Right atrium auricular region (tissue), 2 donors: ENCODE data around the gene SLC26A8. TPM values are rescaled to one million over a fixed set of nuclear protein-coding genes. Genes with fewer than 3 reads are reported as not detected.
"Not testable (repeated sequence)": the region's sequence is repeated elsewhere in the genome, so short reads cannot be mapped to it uniquely, and the experiment has no call there.

Experiments used
- DNase-seq: peaks from one replicate; pipeline ENCODE4 v3.0.0-alpha.2; 2019; ENCODE audit warnings: low spot score
- H3K27ac ChIP-seq, 2 donors: fragments of 200-600 bp; sonication (generic); 1 replicate in 1 of 2; 2 replicates in 1 of 2; pipeline ENCODE4 v1.5.1; 2016 to 2019
- H3K27me3 ChIP-seq, 2 donors: fragments of 200-600 bp; sonication (generic); one replicate each; pipeline versions ENCODE4 v1.5.1 to v1.6.0; 2017 to 2019
- H3K36me3 ChIP-seq: fragments of 200-600 bp; sonication (generic); one replicate; pipeline ENCODE4 v1.5.1; 2016
- H3K4me1 ChIP-seq, 2 donors: fragments of 200-600 bp; sonication (generic); one replicate each; pipeline versions ENCODE4 v1.5.1 to v1.6.0; 2017 to 2019
- H3K4me3 ChIP-seq, 2 donors: fragments of 200-600 bp; sonication (generic); 1 replicate in 1 of 2; 2 replicates in 1 of 2; pipeline ENCODE4 v1.5.1; 2017 to 2019; ENCODE audit warnings: mild to moderate bottlenecking in 1 of 2, moderate library complexity in 1 of 2
- H3K9me3 ChIP-seq, 2 donors: fragments of 200-600 bp; sonication (generic); one replicate each; pipeline ENCODE4 v1.5.1; 2019
- total RNA-seq, 2 donors: library from RNA; depleted of rRNA; stranded (reverse); fragments of >200 nt; gene quantifications; one replicate each; pipeline ENCODE4 v1.1.0, GENCODE V29; 2016
- TF ChIP-seq, protein P1 (sequence below), 2 donors: fragments of 200-600 bp; sonication (generic); IDR thresholded peaks; one replicate each; pipeline ENCODE4 v1.5.1; 2019; ENCODE audit warnings: antibody characterized with exemption in 2 of 2

Gene SLC26A8
- total RNA-seq, 2 donors from 2014 or later = not detected

GRCh38 chr6:35911871-35912653 lies 112.4 kb downstream of the SLC26A8 start:
- H3K27ac ChIP-seq = no peak overlapping the region
- no peaks in the 10 kb centered on the region for H3K4me1 ChIP-seq
- no peaks in the 10 kb centered on the region for H3K36me3 ChIP-seq
- TF ChIP-seq, protein P1, sequence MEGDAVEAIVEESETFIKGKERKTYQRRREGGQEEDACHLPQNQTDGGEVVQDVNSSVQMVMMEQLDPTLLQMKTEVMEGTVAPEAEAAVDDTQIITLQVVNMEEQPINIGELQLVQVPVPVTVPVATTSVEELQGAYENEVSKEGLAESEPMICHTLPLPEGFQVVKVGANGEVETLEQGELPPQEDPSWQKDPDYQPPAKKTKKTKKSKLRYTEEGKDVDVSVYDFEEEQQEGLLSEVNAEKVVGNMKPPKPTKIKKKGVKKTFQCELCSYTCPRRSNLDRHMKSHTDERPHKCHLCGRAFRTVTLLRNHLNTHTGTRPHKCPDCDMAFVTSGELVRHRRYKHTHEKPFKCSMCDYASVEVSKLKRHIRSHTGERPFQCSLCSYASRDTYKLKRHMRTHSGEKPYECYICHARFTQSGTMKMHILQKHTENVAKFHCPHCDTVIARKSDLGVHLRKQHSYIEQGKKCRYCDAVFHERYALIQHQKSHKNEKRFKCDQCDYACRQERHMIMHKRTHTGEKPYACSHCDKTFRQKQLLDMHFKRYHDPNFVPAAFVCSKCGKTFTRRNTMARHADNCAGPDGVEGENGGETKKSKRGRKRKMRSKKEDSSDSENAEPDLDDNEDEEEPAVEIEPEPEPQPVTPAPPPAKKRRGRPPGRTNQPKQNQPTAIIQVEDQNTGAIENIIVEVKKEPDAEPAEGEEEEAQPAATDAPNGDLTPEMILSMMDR (IDR thresholded peaks at IDR 0.05) = no peak
- H3K4me3 ChIP-seq = no peak overlapping the region
- DNase-seq = no peak
- no peaks in the 10 kb centered on the region for H3K27me3 ChIP-seq
- H3K9me3 ChIP-seq = peaks cover 0 to 3% of the 10 kb centered on the region in 2 donors

DNA sequence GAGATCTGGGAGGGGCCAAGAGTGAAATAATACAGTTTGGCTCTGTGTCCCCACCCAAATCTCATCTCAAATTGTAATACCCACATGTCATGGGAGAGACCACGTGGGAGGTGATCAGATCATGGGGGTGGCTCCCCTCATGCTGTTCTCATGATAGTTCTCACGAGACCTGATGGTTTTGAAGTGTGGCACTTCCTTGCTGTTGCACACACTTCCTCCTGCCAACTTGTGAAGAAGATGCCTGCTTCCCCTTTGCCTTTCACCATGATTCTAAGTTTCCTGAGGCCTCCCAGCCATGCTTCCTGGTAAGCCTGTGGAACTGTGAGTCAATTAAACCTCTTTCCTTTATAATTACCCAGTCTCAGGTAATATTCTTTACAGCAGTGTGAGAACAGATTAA lies 114.9 kb downstream of the SLC26A8 start:
- H3K9me3 ChIP-seq, DNase-seq, H3K36me3 ChIP-seq, H3K4me3 ChIP-seq, H3K27ac ChIP-seq, H3K27me3 ChIP-seq, H3K4me1 ChIP-seq: not testable (repeated sequence)

DNA sequence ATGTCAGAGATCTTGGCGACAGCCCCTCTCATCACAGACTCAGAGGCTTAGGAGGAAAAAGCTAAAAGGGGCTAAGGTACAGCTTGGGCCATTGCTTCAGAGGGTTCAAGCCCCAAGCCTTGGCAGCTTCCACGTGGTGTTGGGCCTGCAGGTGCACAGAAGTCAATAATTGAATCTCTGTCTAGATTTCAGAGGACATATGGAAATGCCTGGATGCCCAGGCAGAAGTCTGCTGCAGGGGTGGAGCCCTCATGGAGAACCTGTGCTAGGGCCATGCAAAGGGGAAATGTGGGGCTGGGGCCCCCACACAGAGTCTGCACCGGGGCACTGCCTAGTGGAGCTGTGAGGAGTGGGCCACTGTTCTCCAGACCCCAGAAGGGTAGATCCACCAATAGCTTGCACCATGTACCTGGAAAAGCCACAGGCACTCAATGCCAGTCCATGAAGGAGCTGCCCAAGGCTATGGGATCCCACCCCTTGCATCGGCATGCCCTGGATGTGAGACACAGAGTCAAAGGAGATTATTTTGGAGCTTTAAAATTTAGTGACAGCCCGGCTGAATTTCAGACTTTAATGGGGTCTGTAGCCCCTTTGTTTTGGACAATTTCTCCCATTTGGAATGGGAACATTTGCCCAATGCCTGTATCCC lies 115.6 kb downstream of the SLC26A8 start:
- not testable (repeated sequence) for H3K36me3 ChIP-seq, H3K4me3 ChIP-seq, H3K27ac ChIP-seq, H3K4me1 ChIP-seq, DNase-seq, H3K27me3 ChIP-seq, H3K9me3 ChIP-seq

DNA sequence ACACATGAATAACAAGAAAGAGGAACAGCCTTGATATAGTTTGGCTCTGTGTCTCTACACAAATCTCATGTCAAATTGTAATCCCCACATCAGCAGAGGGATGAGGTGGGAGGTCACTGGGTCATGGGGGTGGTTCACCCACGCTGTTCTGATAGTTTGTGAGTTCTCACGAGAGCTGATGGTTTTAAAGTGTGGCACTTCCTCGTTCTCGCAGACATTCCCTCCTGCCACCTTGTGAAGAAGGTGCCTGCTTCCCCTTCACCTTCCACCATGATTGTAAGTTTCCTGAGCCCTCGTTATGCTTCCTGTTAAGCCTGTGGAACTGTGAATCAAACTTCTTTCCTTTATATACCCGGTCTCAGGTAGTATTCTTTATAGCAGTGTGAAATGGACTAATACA lies 116.7 kb downstream of the SLC26A8 start:
- Histone ChIP-seq H3K9me3 (peaks cover 0 to 3% of the 10 kb centered on the region in 2 donors), H3K4me3 (no peak overlapping the region), H3K4me1 (no peaks in the 10 kb centered on the region), H3K36me3 (no peaks in the 10 kb centered on the region), H3K27ac (no peak overlapping the region), H3K27me3 (no peaks in the 10 kb centered on the region)
- TF ChIP-seq, protein P1 (IDR thresholded peaks at IDR 0.05) = no peak
- no peak for DNase-seq

DNA sequence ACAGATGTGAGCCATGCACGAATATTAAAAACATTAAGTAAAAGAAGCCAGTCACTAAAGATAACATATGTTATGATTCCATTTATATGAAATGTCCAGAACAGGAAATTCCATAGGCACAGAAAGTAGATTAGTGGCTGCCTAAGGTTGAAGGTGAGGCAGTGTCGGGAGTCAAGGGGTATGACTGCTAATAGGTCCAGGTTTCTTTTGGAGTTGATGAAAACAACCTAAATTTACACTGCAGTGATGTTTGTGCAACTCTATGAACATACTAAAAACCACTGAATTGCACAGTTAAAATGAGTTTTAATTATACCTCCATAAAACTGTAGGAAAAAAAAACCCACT lies 118.0 kb downstream of the SLC26A8 start:
- H3K9me3 ChIP-seq = peaks cover 0 to 3% of the 10 kb centered on the region in 2 donors
- DNase-seq = no peak
- H3K4me1 ChIP-seq = no peaks in the 10 kb centered on the region
- no peaks in the 10 kb centered on the region for H3K36me3 ChIP-seq
- no peak overlapping the region for H3K4me3 ChIP-seq
- no peak overlapping the region for H3K27ac ChIP-seq
- no peaks in the 10 kb centered on the region for H3K27me3 ChIP-seq
- TF ChIP-seq, protein P1 (IDR thresholded peaks at IDR 0.05) = no peak

- Histone ChIP-seq H3K9me3 (peaks cover 0 to 3% of the 10 kb centered on the region in 2 donors), H3K4me1 (no peaks in the 10 kb centered on the region), H3K27ac (no peak overlapping the region), H3K27me3 (no peaks in the 10 kb centered on the region), H3K36me3 (no peaks in the 10 kb centered on the region), H3K4me3 (no peak overlapping the region)
- TF ChIP-seq, protein P1 (IDR thresholded peaks at IDR 0.05) = no peak
- no peak for DNase-seq
Measured at GRCh38 chr6:35905841-35906498, 118.5 kb downstream of the SLC26A8 start.
